H7 (cell line): Measurements from ENCODE around the gene TMEM81. TPM values are rescaled to one million over a fixed set of nuclear protein-coding genes. Genes with fewer than 3 reads are reported as not detected.

Experiments used
- DNase-seq: peaks from one replicate; pipeline ENCODE4 v3.0.0; 2012
- H3K27me3 ChIP-seq: 2 replicates; pipeline ENCODE4 v1.6.0; 2011; ENCODE audit warnings: mild to moderate bottlenecking, low read length; ENCODE audit not compliant: control insufficient read depth, insufficient read depth
- H3K36me3 ChIP-seq: replicated peaks from 2 replicates; pipeline ENCODE4 v1.5.1; 2011; ENCODE audit warnings: low read length; ENCODE audit not compliant: control insufficient read depth, insufficient read depth
- H3K4me3 ChIP-seq: 2 replicates; pipeline ENCODE4 v1.5.1; 2011; ENCODE audit warnings: low read depth, mild to moderate bottlenecking, control low read depth, low read length, moderate library complexity; ENCODE audit not compliant: insufficient read depth
- total RNA-seq: library from RNA; depleted of rRNA; stranded (reverse); fragments of >200 nt; shearing (Covaris generic); gene quantifications from 2 replicates; pipeline ENCODE4 v1.2.3, GENCODE V29; 2014

TMEM81 gene
- total RNA-seq, 1 experiment from 2014 or later: 1.9 TPM

DNA sequence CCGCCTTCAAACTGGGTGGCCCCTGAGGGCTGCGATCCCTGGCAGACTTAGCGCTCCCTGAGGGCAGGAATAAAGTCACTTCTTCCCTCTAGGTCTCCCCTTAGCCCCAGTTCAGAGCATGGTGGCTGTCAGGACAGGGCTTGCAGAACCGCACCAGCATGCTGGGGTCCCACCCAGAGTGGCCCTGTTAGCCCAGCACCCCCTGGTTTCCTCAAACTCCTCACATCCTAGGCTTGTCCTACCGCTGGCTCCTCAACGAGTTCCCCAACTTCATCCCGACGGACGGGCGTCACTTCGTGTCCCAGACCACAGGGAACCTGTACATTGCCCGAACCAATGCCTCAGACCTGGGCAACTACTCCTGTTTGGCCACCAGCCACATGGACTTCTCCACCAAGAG lies 25.4 kb downstream of the TMEM81 start:
- H3K36me3 ChIP-seq: no peaks in the 10 kb centered on the region
- H3K4me3 ChIP-seq: no peak overlapping the region
- H3K27me3 ChIP-seq: no peaks in the 10 kb centered on the region
- no peak for DNase-seq

DNA sequence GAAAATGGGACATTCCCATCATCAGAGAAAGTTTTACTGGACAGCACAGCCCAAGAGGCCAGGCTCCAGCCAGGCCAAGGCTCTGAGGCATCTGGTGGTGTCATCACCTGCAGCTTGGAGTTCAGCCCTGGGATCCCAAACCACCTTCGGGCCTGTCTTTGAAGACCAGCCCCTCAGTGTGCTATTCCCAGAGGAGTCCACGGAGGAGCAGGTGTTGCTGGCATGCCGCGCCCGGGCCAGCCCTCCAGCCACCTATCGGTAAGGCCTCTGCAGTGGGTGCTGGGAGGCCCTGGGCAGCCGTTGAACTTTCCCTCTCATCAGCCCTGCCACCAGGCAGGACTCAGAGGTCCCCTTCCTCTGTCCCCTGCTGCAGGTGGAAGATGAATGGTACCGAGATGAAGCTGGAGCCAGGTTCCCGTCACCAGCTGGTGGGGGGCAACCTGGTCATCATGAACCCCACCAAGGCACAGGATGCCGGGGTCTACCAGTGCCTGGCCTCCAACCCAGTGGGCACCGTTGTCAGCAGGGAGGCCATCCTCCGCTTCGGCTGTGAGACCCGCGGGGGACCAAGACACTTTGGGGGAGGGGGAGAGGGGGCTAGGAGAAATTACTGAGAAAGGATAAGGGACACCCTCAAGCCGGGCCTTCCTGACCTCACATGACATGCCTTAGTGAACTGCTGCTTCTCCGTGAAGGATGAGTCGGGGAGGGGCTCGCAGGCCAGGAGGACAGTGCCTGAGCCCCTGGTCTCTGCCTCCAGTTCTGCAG lies 26.3 kb downstream of the TMEM81 start:
- peak; percentile 37 for DNase-seq
- Histone ChIP-seq H3K27me3 (no peaks in the 10 kb centered on the region), H3K36me3 (no peaks in the 10 kb centered on the region), H3K4me3 (no peak overlapping the region)

DNA sequence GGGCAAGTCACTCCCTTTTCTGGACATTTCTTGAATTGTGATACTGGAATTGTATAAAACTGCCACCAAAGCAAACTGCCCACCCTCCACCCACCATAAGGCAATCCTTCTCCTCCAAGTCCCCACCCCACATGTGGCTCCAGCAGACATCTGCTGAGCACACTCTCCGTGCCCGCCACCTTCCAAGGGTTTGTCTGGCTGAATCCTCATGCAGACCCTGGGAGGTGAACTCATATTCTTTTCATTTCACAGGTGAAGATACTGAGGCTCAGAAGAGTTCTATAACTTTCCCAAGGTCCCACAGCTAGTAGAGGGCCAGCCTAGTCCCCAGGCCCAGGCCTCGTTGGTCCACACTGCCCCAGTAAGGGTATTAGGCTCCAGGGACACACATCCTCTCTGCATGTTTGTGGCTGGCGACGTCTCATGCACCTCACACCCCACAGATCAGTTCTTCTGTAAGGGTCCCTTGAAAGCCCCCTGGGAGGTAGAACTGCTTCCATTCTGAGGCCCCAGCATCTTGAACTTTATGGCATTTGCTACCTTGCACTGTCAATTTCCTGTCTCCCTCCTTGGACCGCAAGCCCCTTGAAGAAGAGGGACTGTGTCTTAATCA lies 27.2 kb downstream of the TMEM81 start:
- no peaks in the 10 kb centered on the region for H3K36me3 ChIP-seq
- H3K27me3 ChIP-seq: no peaks in the 10 kb centered on the region
- no peak for DNase-seq
- no peak overlapping the region for H3K4me3 ChIP-seq

DNA sequence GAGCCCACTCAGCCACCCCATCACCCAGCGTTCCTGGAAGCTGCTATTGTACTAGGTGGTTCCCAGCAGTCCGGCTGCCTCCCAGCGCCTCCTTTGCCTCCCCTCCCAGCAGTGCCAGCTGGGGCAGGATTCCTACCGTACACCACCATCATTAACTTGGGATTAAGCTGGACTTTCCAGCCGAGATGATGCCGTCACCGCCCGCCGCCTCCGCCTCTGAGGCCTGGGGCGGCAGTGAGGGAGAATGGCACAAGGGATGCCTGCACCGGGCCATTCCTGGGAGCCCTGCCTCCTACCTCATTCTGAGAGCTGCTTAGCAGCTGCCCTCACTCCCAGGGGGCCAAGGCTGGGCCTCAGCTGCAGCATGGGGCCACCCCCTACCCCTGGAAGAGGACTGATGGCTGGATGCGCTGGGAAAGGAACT lies 28.1 kb downstream of the TMEM81 start:
- Histone ChIP-seq H3K4me3 (no peak overlapping the region), H3K27me3 (no peaks in the 10 kb centered on the region), H3K36me3 (no peaks in the 10 kb centered on the region)
- DNase-seq: peak; percentile 55

DNA sequence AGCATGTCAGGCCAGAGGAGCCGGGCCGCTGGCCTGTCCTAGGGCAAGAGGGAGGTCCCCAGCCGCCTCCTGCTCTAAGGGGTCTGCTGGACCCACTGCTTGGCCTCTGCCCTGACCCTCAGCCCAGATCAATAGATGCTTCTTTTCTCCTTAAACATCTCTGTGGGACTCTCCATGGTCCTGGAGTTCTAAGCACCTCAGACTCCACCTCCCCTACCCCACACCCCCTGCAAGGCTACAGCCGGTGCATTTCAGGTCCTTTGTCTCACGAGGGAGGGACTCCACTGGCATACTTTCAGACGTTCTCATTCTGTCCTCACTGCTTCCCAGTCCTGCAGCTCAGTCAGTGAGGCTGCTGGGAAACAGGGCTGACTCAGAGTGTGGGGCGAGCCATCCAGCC lies 30.2 kb downstream of the TMEM81 start:
- peak; percentile 82 for DNase-seq
- no peaks in the 10 kb centered on the region for H3K36me3 ChIP-seq

DNA sequence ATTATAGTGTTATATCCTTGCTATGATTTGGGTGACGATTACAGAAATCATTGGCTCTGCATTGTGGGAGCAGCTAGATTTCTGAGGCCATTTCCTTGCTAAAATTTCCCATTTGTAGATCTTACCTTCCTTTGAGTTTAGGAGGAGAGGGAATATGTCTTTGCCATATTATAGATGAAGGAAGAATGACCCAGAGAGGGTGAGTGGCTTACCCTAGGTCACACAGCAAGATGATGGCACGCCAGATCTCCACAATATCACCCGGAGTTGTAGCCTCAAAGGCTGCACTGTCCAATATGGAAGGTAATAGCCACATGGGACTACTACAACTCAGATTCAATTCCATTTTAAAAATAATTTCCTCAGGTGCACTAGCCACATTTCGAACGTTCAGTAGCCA lies 31.0 kb downstream of the TMEM81 start:
- no peaks in the 10 kb centered on the region for H3K36me3 ChIP-seq

More for the DNA sequence above, 30.2 kb downstream of the TMEM81 start:
- no peaks in the 10 kb centered on the region for H3K27me3 ChIP-seq
- no peak overlapping the region for H3K4me3 ChIP-seq

DNA sequence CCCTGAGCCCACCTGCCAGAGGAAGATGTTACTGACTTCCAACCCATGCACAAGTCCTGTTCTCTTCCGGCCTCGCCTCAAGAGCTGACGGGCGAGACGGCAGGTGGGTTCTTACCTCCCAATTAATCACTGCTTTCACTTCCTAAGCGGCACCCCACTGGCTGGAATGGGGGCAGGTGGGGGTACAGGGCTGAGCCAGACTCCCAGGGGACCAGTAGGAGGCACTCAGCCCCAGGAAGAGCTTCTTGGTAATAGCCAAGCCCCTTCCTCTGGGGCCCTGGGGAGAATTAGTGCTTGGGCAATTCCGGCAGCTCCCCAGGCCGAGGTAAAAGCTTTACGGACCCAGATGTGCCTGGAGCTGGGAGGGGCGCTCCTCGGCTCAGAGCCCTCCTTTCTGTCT lies 31.6 kb downstream of the TMEM81 start:
- no peaks in the 10 kb centered on the region for H3K36me3 ChIP-seq
- H3K27me3 ChIP-seq: no peaks in the 10 kb centered on the region
- DNase-seq: no peak
- H3K4me3 ChIP-seq: no peak overlapping the region

More for the DNA sequence above, 31.0 kb downstream of the TMEM81 start:
- Histone ChIP-seq H3K4me3 (no peak overlapping the region), H3K27me3 (no peaks in the 10 kb centered on the region)
- DNase-seq: no peak

DNA sequence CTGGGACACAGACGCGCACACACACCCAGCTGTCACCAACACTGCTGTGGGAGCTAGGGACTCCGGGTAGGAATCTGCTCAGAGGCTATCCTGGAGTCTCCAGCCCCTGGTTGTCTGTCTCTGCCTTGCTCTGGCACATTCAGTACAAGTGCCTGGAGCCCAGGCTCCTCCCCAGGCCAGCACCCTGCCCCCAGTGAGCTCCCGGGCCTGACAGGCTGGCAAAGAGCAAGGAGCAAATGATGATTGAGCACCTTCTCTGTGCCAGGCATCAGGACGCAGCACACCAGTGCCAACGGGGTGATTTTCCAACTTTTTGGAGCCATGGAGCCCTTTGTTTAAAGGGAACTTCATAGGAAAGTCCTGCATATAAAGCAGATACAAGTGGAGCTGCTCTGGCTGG lies 34.8 kb downstream of the TMEM81 start:
- Histone ChIP-seq H3K36me3 (no peaks in the 10 kb centered on the region), H3K27me3 (peaks cover 3% of the 10 kb centered on the region), H3K4me3 (no peak overlapping the region)
- DNase-seq: no peak

DNA sequence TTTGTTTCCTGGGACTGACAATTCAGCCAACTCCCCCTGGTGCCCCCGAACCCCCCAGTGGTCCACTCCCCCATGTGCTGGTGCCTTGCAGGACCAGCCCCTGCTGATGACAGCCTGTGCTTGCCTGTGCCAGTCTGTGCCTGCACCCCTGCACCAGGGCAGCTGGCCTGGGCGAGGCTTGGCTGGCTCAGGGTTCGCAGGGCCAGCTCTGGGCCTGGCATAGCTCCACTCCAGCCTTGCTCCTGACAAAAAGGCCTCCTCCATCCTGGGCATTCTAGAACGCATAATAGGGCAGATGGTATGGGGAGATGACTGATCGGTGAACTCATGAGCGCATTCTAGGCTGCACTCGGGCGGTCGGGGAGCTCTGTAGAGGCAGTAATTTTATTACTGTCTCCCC lies 35.9 kb downstream of the TMEM81 start:
- Histone ChIP-seq H3K36me3 (no peaks in the 10 kb centered on the region), H3K4me3 (no peak overlapping the region), H3K27me3 (peaks cover 9% of the 10 kb centered on the region)
- DNase-seq: no peak

DNA sequence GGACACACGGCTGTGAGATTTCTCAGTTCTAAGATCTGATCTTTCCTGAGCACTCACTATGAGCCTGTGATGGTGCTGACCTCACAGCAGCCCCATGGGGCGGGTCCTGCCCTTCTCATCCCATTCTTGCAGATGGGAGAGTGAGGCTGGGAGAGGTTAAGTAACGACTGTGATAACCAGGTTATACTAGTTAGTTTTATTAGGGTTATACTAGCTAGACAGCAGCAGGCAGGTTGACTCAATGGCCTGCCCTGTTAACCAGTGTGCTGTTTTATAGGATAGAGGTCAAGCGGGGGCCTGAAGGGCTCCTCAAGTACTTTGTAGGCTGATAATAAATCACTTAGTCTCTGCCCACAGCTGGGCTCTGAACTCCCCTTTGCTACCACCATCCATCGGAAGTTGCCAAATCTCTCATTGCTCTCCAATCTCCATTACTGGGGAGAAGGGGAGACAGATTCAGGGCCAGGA lies 36.5 kb downstream of the TMEM81 start:
- Histone ChIP-seq H3K27me3 (peaks cover 9% of the 10 kb centered on the region), H3K4me3 (no peak overlapping the region), H3K36me3 (no peaks in the 10 kb centered on the region)
- DNase-seq: no peak

DNA sequence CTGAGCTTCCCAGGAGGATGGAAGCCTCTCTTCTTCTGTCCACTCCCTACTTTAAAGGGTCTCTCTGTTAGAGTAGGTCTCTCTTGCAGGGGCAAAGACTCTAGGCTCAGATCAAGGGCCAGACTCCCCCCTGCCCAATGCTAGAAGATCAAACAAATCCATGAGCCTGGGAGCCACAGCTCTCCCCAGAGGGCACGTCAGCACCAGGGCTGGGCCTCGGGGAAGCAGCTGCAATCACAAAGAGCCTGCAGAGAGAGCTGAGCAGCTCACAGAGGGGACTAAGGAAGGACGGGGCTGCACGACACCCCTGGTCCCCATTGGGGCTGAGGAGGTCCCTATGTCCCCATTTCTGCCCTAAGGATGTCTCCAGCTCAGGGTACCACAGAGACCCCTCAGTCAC lies 37.4 kb downstream of the TMEM81 start:
- peaks cover 14% of the 10 kb centered on the region for H3K27me3 ChIP-seq
- peak; percentile 67 for DNase-seq
- H3K36me3 ChIP-seq: no peaks in the 10 kb centered on the region
- H3K4me3 ChIP-seq: no peak overlapping the region

DNA sequence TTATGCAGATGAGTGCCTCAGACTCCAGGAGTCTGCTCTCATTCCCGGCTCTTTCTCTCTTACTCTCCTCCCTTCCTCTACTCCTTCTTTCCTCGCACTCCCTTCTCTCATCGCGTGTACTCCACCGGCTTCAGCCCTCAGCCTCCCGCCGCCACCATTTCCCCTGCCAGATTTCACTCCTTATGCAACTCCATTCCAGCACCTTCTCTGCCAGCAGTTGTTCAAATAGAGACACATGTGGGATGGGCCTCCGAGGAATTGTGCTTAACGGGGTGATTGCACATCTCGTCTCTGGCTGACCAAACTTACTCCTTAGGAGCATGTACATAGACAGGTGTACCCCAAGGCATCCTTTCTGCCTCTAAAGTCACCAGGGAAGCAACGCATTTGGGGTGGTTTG lies 39.1 kb downstream of the TMEM81 start:
- Histone ChIP-seq H3K36me3 (no peaks in the 10 kb centered on the region), H3K27me3 (peaks cover 16% of the 10 kb centered on the region), H3K4me3 (no peak overlapping the region)

DNA sequence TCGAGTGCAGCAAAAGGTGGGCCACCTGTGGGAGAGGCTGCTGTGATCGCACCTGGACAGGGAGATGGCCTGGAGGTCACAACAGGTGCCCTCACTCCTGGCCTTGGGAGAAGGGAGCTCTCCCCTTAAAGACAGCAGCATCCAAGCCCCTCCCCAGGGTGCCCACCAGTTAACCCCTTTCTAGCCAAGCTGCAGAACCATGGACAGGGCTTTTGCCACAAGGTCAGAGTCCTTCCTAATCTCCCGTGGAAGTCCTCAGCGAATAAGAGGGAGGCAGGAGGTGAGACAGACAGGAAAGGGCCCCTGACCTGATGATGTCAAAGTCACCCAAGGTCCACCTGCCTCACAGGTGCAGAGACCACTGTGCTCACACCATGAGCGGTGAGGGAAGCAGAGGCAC lies 39.5 kb downstream of the TMEM81 start:
- Histone ChIP-seq H3K36me3 (no peaks in the 10 kb centered on the region), H3K4me3 (no peak overlapping the region), H3K27me3 (peaks cover 16% of the 10 kb centered on the region)
- peak; percentile 72 for DNase-seq

More for the DNA sequence above, 39.1 kb downstream of the TMEM81 start:
- no peak for DNase-seq

DNA sequence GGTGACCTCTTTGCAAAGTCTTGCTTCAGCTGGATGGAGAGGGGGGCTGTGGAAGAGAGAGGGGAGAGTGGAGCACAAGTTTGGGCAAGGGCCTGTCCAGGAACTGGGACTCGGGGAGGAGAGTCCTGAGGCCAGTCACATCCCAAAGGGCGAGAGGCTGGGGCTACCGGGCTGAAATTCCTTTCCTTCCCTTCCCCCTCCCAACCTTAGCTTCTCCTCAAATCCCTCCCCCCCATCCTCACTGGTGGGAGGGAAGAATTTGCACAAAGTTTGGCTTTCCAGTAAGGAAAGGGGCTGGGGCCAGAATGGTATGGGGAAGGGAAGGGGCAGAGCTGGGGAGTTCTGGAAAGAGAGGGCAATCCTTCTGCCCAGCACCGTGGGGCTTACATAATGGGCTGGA lies 40.4 kb downstream of the TMEM81 start:
- peak; percentile 86 for DNase-seq

More for the DNA sequence above, 40.4 kb downstream of the TMEM81 start:
- Histone ChIP-seq H3K27me3 (peaks cover 16% of the 10 kb centered on the region), H3K36me3 (no peaks in the 10 kb centered on the region), H3K4me3 (no peak overlapping the region)
